ENCODE measurements around the gene VWA1.

VWA1 gene

GRCh38 chr1:1435106-1435903, at the start of gene VWA1:
TSS of gene VWA1 (plus strand) at chr1:1435690. CDS start at chr1:1435749, 59 bp downstream.
- TF ChIP-seq CTCF (IDR thresholded peaks at IDR 0.05; ENCODE audit: low read depth, low read length): no peak
- DNase-seq (ENCODE audit: low read depth in 2 of 2): peak; percentile 55 to 70
- H3K4me3 ChIP-seq (replicated peaks in 1 of 2; ENCODE audit: low read depth in 2 of 2, low read length in 2 of 2): peak within 1 kb of the TSS; percentile 49 to 55

GRCh38 chr1:1385931-1386330, 49.6 kb upstream of the VWA1 start:
- no peak for TF ChIP-seq CTCF (IDR thresholded peaks at IDR 0.05; ENCODE audit: low read depth, low read length)
- H3K4me3 ChIP-seq (replicated peaks in 1 of 2; ENCODE audit: low read depth in 2 of 2, low read length in 2 of 2): no peak overlapping the region
- no peak for DNase-seq (ENCODE audit: low read depth in 2 of 2)

GRCh38 chr1:1387098-1388077, 48.1 kb upstream of the VWA1 start:
- no peak overlapping the region for H3K4me3 ChIP-seq (replicated peaks in 1 of 2; ENCODE audit: low read depth in 2 of 2, low read length in 2 of 2)
- DNase-seq (ENCODE audit: low read depth in 2 of 2): no peak
- TF ChIP-seq CTCF (IDR thresholded peaks at IDR 0.05; ENCODE audit: low read depth, low read length): no peak

GRCh38 chr1:1388078-1388472, 47.4 kb upstream of the VWA1 start:
- no peak overlapping the region for H3K4me3 ChIP-seq (replicated peaks in 1 of 2; ENCODE audit: low read depth in 2 of 2, low read length in 2 of 2)
- TF ChIP-seq CTCF (IDR thresholded peaks at IDR 0.05; ENCODE audit: low read depth, low read length): no peak
- DNase-seq (ENCODE audit: low read depth in 2 of 2): no peak

- no peak for TF ChIP-seq CTCF (IDR thresholded peaks at IDR 0.05; ENCODE audit: low read depth, low read length)
- no peak overlapping the region for H3K4me3 ChIP-seq (replicated peaks in 1 of 2; ENCODE audit: low read depth in 2 of 2, low read length in 2 of 2)
- no peak for DNase-seq (ENCODE audit: low read depth in 2 of 2)
These were observed 44.8 kb upstream of the VWA1 start for GRCh38 chr1:1390675-1391074.

- no peak for TF ChIP-seq CTCF (IDR thresholded peaks at IDR 0.05; ENCODE audit: low read depth, low read length)
- no peak for DNase-seq (ENCODE audit: low read depth in 2 of 2)
- H3K4me3 ChIP-seq (replicated peaks in 1 of 2; ENCODE audit: low read depth in 2 of 2, low read length in 2 of 2): no peak overlapping the region
These were observed 44.3 kb upstream of the VWA1 start for GRCh38 chr1:1391225-1391624.
